Activated T-cell treated with anti-CD3 and anti-CD28 coated beads, Interleukin-2, amount 50 U/mL, for 48 hours (primary cell): ENCODE measurements around the gene BFSP1.

Source experiments
- DNase-seq, 2 experiments: peaks; one replicate each; pipeline ENCODE4 v3.0.0-alpha.2; 2020

BFSP1 gene

GRCh38 chr20:17518339-17519052 is 12.7 kb downstream of the BFSP1 start:
- no peak for DNase-seq

DNA sequence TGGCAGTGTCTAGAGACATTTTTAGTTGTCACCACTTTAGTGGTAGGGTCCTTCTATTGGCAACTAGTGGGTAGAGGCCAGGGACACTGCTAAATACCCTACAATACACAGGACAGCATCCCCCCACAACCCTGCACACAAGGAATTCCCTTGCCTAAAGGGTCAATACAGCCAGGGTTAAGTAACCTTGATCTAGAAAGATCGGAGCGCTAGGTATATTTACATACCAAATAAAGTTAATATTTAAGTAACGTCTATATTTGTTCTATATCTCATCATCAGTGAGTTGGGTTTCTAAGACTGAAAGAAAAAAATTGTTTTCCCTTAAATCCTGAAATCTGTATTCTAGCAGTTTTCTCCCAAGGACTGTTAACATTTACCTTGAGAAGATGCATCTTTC is 16.1 kb downstream of the BFSP1 start:
- DNase-seq = no peak

- no peak for DNase-seq
Observed at GRCh38 chr20:17513939-17514338, 17.2 kb downstream of the BFSP1 start.

DNA sequence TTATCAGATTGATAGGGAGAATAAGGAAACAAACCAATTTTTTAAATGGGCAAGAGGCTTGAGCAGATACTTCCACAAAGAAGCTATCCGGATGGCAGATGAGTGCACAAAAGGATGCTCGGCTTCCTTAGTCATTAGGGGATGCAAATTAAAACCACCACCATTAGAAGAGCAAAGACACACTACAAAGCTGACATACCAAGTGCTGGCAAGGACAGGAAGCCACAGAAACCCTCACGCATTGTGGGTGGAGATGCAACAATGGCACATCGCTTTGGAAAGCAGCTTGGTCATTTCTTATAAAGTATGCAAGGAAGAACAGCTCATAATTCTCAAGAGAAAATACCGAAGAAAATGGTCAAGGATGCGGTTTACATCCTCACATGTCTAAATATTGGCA is 19.8 kb downstream of the BFSP1 start:
- peak in 1 of 2 experiments; percentile 26 for DNase-seq

GRCh38 chr20:17510548-17510947 is 20.6 kb downstream of the BFSP1 start:
- DNase-seq = no peak

DNA sequence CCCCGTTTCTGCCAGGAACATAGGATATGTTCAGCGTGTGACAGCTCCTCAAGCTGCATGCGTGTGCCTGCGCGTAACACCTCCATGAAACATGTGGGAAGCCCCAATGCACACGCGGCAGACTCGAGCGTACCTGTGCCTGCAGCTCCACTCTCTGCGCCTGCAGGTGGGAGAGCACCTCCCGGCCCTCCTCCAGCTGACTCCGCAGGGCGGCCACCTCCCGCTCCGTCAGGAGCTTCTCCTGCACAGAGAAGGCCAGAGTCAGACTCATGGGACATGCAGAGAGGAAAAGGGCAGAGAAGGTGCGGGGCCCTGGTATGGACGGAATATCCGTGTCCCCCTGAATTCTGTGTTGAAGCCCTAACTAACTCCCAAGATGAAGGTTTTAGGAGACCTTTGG is 22.4 kb downstream of the BFSP1 start:
- DNase-seq = no peak

GRCh38 chr20:17507531-17507930 is 23.6 kb downstream of the BFSP1 start:
- no peak for DNase-seq

DNA sequence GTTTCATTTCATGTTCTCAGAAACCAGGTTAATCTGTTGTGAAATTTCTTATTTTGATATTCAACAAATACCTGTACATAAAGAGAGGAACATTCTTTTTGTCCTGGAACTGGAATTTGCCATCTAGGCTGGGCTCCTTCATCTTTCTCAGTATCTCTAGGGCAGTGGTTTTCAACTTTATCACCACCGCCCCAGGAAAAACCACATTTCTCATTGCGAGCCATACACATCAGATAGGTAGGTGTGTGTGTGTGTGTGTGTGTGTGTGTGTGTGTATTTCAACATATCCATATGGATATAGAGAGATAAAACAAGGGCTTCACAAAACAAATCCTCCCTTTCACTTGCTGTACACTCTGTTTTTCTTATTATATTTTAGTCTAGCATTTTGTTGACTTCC is 24.1 kb downstream of the BFSP1 start:
- no peak for DNase-seq

GRCh38 chr20:17505636-17506517 is 25.3 kb downstream of the BFSP1 start:
- peak; percentile 72 to 75 for DNase-seq

DNA sequence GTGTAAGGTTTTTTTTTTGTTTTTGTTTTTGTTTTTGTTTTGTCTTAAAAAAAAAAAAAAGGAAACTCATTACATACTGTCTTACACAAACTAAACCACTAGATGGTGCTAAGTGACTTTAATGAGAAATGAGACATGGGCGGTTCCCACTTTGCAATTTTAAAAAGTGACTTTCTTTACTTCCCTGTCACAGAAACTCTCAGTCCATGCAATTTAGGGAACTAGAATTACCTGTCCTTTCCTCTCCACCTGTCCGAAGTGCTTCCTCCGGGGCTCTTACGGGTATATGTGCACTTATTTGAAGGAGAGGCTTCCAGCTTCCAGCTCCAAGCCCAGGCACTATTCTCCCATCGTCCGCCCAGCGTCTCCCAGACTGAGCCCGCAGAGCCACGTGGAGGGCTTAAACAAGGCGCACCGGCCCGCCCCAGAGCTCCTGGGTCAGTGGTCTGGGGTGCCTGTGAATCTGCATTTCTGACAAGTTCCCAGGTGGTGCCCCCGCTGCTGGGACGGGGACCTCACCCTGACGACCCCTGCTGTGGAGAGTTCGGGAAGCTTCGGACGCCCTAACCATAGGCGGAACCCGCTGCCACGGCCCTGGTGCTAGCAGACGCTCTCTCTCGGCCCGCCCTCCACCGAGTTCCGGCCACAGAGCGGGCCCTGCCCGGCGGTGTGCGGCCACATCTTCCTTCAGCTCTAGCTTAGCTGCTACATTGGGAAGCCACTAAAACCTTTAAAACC is 26.1 kb downstream of the BFSP1 start:
- DNase-seq = peak; percentile 69 to 73

DNA sequence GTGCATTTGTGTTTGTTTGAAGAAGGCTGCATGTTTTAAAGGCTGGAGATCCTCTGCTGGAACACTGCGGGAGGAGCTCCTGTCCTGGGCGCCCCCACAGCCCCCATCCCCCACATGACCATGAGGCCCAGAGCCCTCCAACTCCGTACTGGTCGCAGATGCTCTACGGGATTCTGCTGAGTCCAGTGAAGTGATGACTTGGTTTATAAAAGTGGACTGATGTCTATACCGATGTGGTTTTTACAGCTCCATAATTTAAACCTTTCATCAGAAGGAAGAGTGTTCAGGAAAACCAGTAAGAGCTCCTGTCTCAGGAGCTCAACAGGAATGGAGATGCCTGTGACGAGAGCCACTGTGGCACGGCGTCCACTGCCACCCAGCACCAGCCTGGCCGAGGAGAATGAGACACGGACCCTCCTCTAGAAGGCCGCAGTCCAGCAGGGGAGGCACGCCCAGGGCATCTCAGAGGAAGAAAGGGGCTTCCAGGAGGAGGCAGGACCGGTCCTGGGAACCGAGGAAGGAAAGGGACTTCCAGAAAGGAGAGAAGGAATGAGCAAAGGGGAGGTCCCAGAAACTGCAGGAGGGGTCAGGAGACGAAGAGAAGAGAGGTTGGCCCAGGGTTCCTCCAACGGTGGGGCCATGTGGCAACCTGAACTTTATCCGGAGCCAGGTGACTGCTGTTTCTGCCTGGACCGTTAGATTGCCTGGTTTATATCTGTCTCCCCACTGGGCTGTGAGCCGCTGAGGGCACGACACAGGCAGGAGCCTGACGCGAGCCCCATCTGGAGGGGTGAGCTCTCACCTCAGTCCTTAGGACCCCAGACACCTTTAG is 26.9 kb downstream of the BFSP1 start:
- peak; percentile 30 to 40 for DNase-seq

- DNase-seq = no peak
Observed at GRCh38 chr20:17503301-17504065, 27.7 kb downstream of the BFSP1 start.

DNA sequence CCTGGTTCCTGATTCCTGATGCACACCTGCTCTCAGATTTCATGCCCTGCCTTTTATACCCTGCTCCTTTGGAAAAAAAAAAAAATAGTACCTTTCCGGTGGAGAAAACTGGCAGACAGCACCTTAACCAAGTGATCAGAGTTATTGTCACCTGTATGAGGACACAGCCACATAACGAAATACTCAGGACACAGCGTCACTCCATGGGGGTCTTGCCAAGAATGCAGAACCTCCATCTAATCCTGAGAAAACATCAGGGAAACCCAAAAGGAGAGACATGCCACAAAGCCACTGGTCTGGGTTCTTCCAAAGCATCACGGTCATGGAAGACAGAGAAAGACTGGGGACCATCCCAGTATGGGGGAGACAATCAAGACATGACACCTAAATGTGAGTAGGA is 29.1 kb downstream of the BFSP1 start:
- no peak for DNase-seq

- DNase-seq = no peak
Observed at GRCh38 chr20:17501701-17502100, 29.5 kb downstream of the BFSP1 start.

GRCh38 chr20:17500826-17501225 is 30.4 kb downstream of the BFSP1 start:
- DNase-seq = no peak

- no peak for DNase-seq
Observed at GRCh38 chr20:17500271-17500670, 30.9 kb downstream of the BFSP1 start.

DNA sequence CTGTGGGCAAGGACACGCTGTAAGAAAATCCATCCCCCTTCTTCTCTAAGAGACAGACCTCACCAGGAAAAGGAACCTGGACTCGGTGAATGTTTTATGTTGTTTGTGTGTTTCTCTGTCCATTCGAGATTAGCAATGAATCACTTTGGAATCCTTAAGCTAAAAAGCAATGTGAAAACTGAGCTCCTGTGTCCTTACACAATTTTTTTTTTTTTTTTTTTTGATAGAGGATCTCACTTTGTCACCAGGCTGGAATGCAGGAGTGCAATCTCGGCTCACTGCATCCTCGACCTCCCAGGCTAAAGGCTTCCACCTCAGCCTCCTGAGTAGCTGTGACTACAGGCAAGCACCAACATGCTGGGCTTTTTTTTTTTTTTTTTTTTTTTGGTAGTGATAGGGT is 32.1 kb downstream of the BFSP1 start:
- no peak for DNase-seq

GRCh38 chr20:17498641-17499040 is 32.5 kb downstream of the BFSP1 start:
- DNase-seq = no peak

- DNase-seq = no peak
Observed at GRCh38 chr20:17497821-17498580, 33.2 kb downstream of the BFSP1 start.

- no peak for DNase-seq
Observed at GRCh38 chr20:17495826-17496225, 35.4 kb downstream of the BFSP1 start.

GRCh38 chr20:17494201-17494600 is 37.0 kb downstream of the BFSP1 start:
- no peak for DNase-seq
